ENCODE results near the gene NLGN1. TPM values are rescaled to one million over a fixed set of nuclear protein-coding genes. Genes with fewer than 3 reads are reported as not detected.

NLGN1 gene
- total RNA-seq, 1 donor from 2014 or later = 20.4 TPM

GRCh38 chr3:173711619-173712018, 314.1 kb downstream of the NLGN1 start:
- DNase-seq (ENCODE audit: low read depth) = peak; percentile 75

GRCh38 chr3:173719585-173719984, 322.0 kb downstream of the NLGN1 start:
- no peak for DNase-seq (ENCODE audit: low read depth)

GRCh38 chr3:173725507-173725906, 328.0 kb downstream of the NLGN1 start:
- no peak for DNase-seq (ENCODE audit: low read depth)

- DNase-seq (ENCODE audit: low read depth) = peak; percentile 47
Measured at GRCh38 chr3:173730391-173730790, 332.8 kb downstream of the NLGN1 start.

GRCh38 chr3:173732237-173732636, 334.7 kb downstream of the NLGN1 start:
- peak; percentile 55 for DNase-seq (ENCODE audit: low read depth)

GRCh38 chr3:173733029-173733652, 335.6 kb downstream of the NLGN1 start:
- DNase-seq (ENCODE audit: low read depth) = peak; percentile 49

- DNase-seq (ENCODE audit: low read depth) = no peak
Measured at GRCh38 chr3:173734473-173734872, 336.9 kb downstream of the NLGN1 start.

GRCh38 chr3:173734895-173735294, 337.4 kb downstream of the NLGN1 start:
- DNase-seq (ENCODE audit: low read depth) = no peak

GRCh38 chr3:173735841-173736240, 338.3 kb downstream of the NLGN1 start:
- DNase-seq (ENCODE audit: low read depth) = no peak

- peak; percentile 27 for DNase-seq (ENCODE audit: low read depth)
Measured at GRCh38 chr3:173737167-173737808, 339.7 kb downstream of the NLGN1 start.

GRCh38 chr3:173739726-173740125, 342.2 kb downstream of the NLGN1 start:
- no peak for DNase-seq (ENCODE audit: low read depth)

GRCh38 chr3:173742491-173742890, 344.9 kb downstream of the NLGN1 start:
- no peak for DNase-seq (ENCODE audit: low read depth)

- no peak for DNase-seq (ENCODE audit: low read depth)
Measured at GRCh38 chr3:173743111-173743510, 345.6 kb downstream of the NLGN1 start.

- DNase-seq (ENCODE audit: low read depth) = no peak
Measured at GRCh38 chr3:173743516-173743915, 346.0 kb downstream of the NLGN1 start.

- no peak for DNase-seq (ENCODE audit: low read depth)
Measured at GRCh38 chr3:173744479-173744878, 346.9 kb downstream of the NLGN1 start.

GRCh38 chr3:173744895-173745294, 347.4 kb downstream of the NLGN1 start:
- DNase-seq (ENCODE audit: low read depth) = no peak

- DNase-seq (ENCODE audit: low read depth) = peak; percentile 37
Measured at GRCh38 chr3:173745952-173746682, 348.6 kb downstream of the NLGN1 start.

- no peak for DNase-seq (ENCODE audit: low read depth)
Measured at GRCh38 chr3:173747427-173747826, 349.9 kb downstream of the NLGN1 start.

- DNase-seq (ENCODE audit: low read depth) = no peak
Measured at GRCh38 chr3:173748105-173748504, 350.6 kb downstream of the NLGN1 start.

GRCh38 chr3:173750095-173750494, 352.6 kb downstream of the NLGN1 start:
- peak; percentile 83 for DNase-seq (ENCODE audit: low read depth)

- no peak for DNase-seq (ENCODE audit: low read depth)
Measured at GRCh38 chr3:173750591-173750990, 353.0 kb downstream of the NLGN1 start.

GRCh38 chr3:173753593-173753992, 356.0 kb downstream of the NLGN1 start:
- DNase-seq (ENCODE audit: low read depth) = no peak

GRCh38 chr3:173755161-173755560, 357.6 kb downstream of the NLGN1 start:
- DNase-seq (ENCODE audit: low read depth) = no peak
